HFF-Myc (cell line): ENCODE data around the gene LHX4.

Source experiments
- DNase-seq: peaks from one replicate; pipeline ENCODE4 v3.0.0-alpha.2; 2011; ENCODE audit warnings: low read depth; ENCODE audit errors: extremely low read depth
- H3K4me3 ChIP-seq: replicated peaks from 2 replicates; pipeline ENCODE4 v1.5.1; 2011; ENCODE audit warnings: low read depth, mild to moderate bottlenecking, control low read depth, low read length
- TF ChIP-seq, protein P1 (sequence below): IDR thresholded peaks from 2 replicates; pipeline ENCODE4 v1.5.1; 2012; ENCODE audit warnings: mild to moderate bottlenecking, low read depth, low read length, control low read depth; ENCODE audit errors: missing control alignments

LHX4 gene

DNA sequence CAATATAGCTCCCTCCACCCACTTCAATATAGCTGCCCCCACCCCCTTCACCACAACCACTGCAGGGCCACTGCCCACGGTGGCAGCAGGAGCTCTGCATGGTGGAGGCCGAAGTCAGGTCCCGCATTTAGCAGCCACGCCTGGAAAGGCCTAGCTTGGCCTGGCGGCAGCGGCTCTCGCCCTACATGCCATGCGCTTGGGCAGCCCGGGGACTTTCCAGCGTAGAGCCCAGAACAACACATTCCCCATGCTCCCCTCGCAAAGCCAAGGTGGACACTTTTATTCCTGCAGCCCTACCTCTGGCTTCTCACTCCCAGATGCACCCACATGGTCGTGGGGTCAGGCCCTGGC lies 37.1 kb downstream of the LHX4 start:
- DNase-seq: no peak
- H3K4me3 ChIP-seq: no peak overlapping the region
- TF ChIP-seq, protein P1, sequence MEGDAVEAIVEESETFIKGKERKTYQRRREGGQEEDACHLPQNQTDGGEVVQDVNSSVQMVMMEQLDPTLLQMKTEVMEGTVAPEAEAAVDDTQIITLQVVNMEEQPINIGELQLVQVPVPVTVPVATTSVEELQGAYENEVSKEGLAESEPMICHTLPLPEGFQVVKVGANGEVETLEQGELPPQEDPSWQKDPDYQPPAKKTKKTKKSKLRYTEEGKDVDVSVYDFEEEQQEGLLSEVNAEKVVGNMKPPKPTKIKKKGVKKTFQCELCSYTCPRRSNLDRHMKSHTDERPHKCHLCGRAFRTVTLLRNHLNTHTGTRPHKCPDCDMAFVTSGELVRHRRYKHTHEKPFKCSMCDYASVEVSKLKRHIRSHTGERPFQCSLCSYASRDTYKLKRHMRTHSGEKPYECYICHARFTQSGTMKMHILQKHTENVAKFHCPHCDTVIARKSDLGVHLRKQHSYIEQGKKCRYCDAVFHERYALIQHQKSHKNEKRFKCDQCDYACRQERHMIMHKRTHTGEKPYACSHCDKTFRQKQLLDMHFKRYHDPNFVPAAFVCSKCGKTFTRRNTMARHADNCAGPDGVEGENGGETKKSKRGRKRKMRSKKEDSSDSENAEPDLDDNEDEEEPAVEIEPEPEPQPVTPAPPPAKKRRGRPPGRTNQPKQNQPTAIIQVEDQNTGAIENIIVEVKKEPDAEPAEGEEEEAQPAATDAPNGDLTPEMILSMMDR: no peak

DNA sequence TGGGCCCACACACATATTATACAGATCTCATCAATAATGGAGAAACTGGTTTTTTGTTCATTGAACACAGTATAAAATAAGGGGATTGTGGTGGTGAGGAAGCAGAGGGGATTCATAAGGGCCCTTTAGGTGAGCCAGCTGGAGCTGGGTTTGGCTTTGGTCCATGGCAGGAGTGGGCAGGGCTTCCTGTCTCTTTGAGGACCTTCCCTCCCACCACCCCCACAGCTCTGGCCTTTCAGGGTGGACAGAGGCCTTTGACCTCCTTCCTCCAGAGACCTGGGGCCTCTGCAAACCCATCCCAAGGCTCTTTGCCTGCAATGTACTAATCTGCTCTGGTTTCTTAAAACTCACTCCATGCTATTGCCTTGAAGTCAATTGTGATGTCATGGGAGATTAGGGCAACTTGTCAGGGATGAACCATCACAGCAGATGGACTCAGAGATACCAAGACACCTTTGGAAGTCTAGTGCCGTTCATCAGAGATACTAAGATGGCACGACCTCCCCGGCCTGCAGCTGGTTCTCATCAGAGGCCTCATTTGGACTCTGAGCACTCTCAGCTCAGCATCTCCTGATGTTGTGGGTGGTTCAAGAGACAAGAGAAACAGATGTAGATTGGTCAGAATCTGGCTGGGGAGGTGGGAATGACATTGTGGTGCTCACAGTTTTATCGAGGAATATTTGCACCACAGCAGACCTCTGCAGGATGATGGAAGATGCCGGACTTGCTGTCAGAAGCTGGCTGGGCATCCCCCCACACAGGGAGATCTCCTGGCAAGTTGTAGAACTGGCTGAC lies 37.9 kb downstream of the LHX4 start:
- H3K4me3 ChIP-seq: no peak overlapping the region
- no peak for DNase-seq
- TF ChIP-seq, protein P1: no peak

DNA sequence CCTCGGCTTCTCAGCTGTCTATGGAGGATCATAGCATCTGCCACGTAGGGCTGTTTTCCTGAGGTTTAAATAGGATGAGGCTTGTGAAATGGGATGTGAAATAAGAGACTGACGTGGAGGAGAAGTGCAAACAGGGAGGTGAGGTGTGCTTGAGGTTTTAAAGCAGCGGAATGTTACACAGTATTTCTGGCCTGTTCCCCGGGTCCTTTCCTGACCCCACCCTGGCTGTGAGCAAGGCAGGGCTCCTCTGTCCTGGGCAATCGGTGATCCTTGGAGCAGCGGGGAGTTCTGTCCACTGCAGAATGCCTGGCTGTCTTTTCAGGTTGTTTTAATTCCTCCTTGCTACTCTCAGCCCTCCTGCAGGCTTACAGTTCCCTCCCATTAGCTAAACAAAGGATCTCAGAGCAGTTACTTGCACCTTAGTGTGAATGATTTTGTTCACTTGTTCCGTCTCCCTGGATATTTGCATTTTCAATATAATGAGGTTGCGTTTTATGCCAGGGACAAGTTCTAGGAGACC lies 38.6 kb downstream of the LHX4 start:
- H3K4me3 ChIP-seq: no peak overlapping the region
- no peak for DNase-seq
- TF ChIP-seq, protein P1: no peak

DNA sequence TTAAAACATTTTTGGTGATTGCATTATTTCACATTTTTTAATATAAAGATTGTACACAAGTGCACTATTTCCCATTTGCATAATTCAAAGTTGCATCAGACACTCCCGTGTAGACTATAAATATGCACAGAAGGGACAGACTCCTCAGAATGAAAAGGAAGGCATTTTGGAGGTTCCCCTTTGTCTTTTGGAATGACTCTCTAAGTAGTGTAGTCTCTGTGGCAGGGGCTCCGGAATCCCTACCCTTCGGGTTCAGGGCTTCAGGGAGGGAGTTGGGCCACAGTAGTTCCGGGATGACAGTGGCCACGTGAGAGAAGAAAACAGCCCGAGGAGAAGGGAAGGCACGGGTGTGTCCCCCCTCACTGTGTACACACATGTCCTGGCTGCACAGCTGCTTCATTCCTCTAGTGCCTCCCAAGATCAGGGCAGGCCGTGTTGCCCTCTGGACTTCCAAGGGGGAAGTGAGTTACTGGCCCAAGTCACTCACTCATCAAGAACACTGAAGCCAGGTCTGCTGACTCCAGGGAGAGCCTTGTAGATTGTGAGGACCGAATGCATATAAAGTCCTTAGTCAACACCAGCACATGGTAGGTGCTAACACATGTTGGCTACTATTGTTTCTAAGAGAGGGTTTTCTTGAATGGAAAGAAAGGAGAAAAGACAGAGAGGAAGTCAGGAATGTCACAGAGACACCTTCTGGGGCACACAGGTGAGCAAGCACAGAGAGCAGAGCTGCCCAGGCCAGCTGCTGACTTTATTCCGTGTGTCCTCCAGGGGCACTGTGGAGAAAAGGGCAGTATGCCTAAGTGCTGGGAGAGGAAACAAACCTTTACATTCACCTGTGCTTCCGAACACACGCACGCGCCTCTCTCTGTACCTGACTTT lies 39.8 kb downstream of the LHX4 start:
- no peak overlapping the region for H3K4me3 ChIP-seq
- no peak for DNase-seq
- TF ChIP-seq, protein P1: peak; percentile 29

DNA sequence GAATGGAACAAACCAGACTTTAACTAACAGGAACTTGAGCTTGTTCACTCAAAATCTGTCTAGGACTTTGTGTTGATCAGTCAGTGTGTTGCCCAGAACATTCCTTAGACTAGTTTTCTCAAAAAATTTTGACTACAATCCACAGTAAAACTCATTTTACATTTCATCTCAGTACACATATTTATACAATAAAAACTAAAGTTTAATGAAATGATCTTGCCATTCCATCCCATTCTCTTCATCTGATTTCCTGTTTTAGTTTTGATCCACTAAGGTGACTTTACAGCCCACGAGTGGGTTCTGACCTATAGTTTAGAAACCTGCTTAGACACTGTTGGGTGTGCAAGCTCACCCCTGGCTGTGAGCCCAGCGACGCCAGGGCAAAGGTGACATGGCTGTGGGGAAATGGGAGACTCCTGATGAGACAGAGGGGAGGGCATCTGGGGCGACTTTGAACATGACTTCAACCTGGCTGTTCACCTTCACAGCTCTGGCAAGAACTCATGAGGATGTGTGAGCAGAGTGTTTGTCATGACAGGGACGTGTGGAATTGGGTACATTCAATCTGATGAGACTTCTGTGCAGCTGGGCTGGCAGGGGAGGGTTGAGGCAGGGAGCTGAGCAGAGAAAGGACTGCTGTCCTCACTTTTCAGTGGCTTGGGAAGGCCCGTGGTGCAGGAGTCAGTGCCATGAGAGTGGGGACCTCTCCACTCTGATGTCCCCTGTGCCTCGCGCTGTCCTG lies 40.6 kb downstream of the LHX4 start:
- H3K4me3 ChIP-seq: no peak overlapping the region
- TF ChIP-seq, protein P1: no peak
- no peak for DNase-seq

DNA sequence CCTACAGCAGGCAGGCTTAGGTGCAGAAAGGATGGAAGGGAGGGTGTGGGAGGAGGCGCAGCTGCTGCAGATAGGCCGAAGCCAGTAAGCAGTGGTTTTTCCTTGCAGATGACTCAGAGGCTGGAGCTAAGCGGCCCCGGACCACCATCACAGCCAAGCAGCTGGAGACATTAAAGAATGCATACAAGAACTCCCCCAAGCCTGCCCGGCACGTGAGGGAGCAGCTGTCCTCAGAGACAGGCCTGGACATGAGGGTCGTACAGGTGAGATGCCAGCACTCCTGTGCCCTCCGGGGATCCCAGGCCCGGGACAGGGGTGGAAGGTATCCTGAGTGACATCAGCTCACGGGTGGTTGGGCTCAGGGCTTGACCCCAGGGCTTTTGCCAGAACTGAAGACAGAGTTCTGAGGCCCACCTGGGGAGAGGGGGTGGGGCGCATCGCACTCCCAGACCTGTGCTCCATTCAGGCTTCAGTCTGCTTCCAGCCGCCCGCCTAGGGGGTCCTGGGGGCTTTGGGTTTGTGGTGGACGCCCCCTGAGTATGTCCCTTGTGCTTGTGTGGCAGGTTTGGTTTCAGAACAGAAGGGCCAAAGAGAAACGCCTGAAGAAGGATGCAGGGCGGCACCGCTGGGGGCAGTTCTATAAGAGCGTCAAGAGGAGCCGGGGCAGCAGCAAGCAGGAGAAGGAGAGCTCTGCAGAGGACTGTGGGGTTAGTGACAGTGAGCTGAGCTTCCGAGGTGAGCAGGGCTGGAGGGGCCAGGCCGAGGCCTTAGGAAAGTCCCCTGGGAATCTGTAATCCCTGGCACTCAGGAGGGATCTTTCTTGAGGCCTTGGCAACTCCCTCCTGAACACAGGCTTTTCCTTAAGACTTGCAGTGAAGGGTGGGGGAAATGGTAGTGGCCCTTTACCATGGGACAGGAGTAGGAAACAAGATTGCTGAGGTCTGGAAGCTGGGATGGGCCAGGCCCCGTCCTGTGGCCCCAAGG lies 41.5 kb downstream of the LHX4 start:
- no peak for DNase-seq
- TF ChIP-seq, protein P1: no peak
- no peak overlapping the region for H3K4me3 ChIP-seq
